SJCRH30 (cell line): ENCODE data around the gene VPS13D. TPM values are rescaled to one million over a fixed set of nuclear protein-coding genes. Genes with fewer than 3 reads are reported as not detected.

ENCODE experiments used
- DNase-seq, 2 experiments: peaks; one replicate each; pipeline ENCODE4 v3.0.0-alpha.2; 2015 to 2020
- H3K27ac ChIP-seq: fragments of 250-450 bp; sonication (Bioruptor Pico); 2 replicates; pipeline ENCODE4 v1.5.1; 2020; ENCODE audit warnings: mild to moderate bottlenecking, moderate library complexity
- H3K27me3 ChIP-seq: fragments of 250-450 bp; sonication (Bioruptor Pico); 2 replicates; pipeline ENCODE4 v1.5.1; 2020; ENCODE audit warnings: mild to moderate bottlenecking, moderate library complexity
- H3K36me3 ChIP-seq: fragments of 250-450 bp; sonication (Bioruptor Pico); 2 replicates; pipeline ENCODE4 v1.5.1; 2020; ENCODE audit warnings: mild to moderate bottlenecking, moderate library complexity
- H3K4me1 ChIP-seq: fragments of 250-450 bp; sonication (Bioruptor Pico); 2 replicates; pipeline ENCODE4 v1.5.1; 2020; ENCODE audit warnings: mild to moderate bottlenecking, moderate library complexity
- H3K4me3 ChIP-seq: fragments of 250-450 bp; sonication (Bioruptor Pico); 2 replicates; pipeline ENCODE4 v1.5.1; 2020; ENCODE audit warnings: mild to moderate bottlenecking, moderate library complexity
- H3K9me3 ChIP-seq: fragments of 250-450 bp; sonication (Bioruptor Pico); replicated peaks from 2 replicates; pipeline ENCODE4 v1.5.1; 2020; ENCODE audit warnings: mild to moderate bottlenecking, moderate library complexity
- total RNA-seq: library from RNA; depleted of rRNA; stranded (reverse); fragments of >200 nt; shearing (Covaris generic); gene quantifications from 2 replicates; pipeline ENCODE4 v1.2.3, GENCODE V29; 2014

The VPS13D gene
- total RNA-seq, 1 experiment from 2014 or later, result 33.1 TPM

GRCh38 chr1:12495725-12496124 lies 265.9 kb downstream of the VPS13D start:
- H3K4me1 ChIP-seq, result peaks cover 17% of the 10 kb centered on the region
- no peaks in the 10 kb centered on the region for H3K27me3 ChIP-seq
- peaks cover 5% of the 10 kb centered on the region for H3K36me3 ChIP-seq
- DNase-seq, result no peak
- no peak overlapping the region for H3K27ac ChIP-seq
- peaks cover 6% of the 10 kb centered on the region; the same call in 1 of the 2 replicates for H3K9me3 ChIP-seq
- H3K4me3 ChIP-seq, result no peak overlapping the region

DNA sequence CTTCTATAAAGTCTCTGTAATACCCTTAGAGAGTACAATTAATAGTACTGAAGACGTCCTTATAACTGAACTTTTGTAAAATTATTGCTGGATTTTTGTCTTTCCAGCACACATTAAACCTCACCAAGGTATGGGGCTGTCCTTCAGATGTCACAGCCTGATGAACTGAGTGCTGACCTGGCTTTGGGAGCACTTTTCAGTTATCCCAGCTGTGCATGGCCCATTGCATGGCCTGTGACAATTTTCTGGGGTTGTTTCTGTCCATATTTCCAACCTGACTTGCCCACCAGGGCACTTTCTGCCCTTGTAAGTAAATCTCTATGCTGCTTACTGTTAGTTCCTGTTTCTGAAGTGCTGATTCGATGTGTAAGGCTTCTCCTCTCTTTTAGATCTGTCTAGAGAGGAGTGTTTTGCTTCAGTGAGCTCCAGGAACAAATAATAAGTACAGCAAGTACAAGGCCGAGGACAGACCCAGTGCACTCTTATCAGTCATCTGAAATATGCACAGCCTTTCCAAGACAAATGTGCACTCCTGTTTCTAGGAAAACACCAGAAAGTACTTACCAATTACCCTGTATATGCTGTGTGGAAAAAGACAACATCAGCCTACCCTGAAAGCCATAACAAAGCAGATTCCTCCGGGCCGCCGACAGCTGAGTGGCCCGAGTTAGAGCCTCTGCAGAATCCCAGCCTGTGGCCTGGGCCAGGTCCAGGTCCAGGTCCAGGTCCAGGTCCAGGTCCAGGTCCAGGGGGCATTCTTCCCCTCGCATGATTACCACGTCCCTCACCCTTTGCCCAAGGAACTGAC lies 266.5 kb downstream of the VPS13D start:
- H3K27ac ChIP-seq, result no peak overlapping the region
- no peak overlapping the region for H3K4me3 ChIP-seq
- no peaks in the 10 kb centered on the region; the same call in 1 of the 2 replicates for H3K9me3 ChIP-seq
- no peaks in the 10 kb centered on the region for H3K27me3 ChIP-seq
- peaks cover 3% of the 10 kb centered on the region; the same call in 1 of the 2 replicates for H3K36me3 ChIP-seq
- H3K4me1 ChIP-seq, result peaks cover 12% of the 10 kb centered on the region
- DNase-seq, result no peak

- Histone ChIP-seq H3K36me3 (no peaks in the 10 kb centered on the region), H3K4me1 (no peaks in the 10 kb centered on the region), H3K9me3 (no peaks in the 10 kb centered on the region), H3K27me3 (no peaks in the 10 kb centered on the region), H3K27ac (no peak overlapping the region), H3K4me3 (no peak overlapping the region)
- no peak for DNase-seq
Measured at GRCh38 chr1:12499539-12500240, 269.9 kb downstream of the VPS13D start.

DNA sequence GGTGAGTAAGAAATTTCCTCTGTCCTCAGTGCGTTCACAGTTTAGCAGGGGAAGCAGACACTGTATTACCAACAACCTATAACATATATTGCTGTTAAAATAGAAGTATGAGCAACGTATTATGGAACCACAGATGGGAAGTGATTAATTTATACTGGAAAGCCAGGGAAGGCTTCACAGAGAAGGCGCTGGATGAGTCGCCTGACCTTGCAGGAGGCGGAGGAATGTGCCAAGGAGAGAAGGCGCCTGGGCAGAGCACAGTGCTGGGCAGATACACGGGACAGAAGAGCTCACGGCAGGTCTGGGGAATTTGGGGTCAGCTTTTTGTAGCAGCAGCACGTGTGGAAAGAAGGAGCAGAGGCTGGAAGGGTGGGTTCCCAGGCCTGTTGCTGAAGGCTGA lies 271.8 kb downstream of the VPS13D start:
- Histone ChIP-seq H3K4me3 (no peak overlapping the region), H3K4me1 (no peaks in the 10 kb centered on the region), H3K27ac (no peak overlapping the region), H3K27me3 (no peaks in the 10 kb centered on the region), H3K9me3 (no peaks in the 10 kb centered on the region), H3K36me3 (no peaks in the 10 kb centered on the region)
- no peak for DNase-seq

GRCh38 chr1:12502336-12503109 lies 272.7 kb downstream of the VPS13D start:
- H3K27ac ChIP-seq, result no peak overlapping the region
- H3K4me1 ChIP-seq, result no peaks in the 10 kb centered on the region
- H3K36me3 ChIP-seq, result no peaks in the 10 kb centered on the region
- no peak for DNase-seq
- H3K27me3 ChIP-seq, result no peaks in the 10 kb centered on the region
- H3K9me3 ChIP-seq, result no peaks in the 10 kb centered on the region
- H3K4me3 ChIP-seq, result no peak overlapping the region

GRCh38 chr1:12503709-12504108 lies 273.9 kb downstream of the VPS13D start:
- Histone ChIP-seq H3K36me3 (no peaks in the 10 kb centered on the region), H3K4me1 (no peaks in the 10 kb centered on the region), H3K27me3 (no peaks in the 10 kb centered on the region), H3K27ac (no peak overlapping the region), H3K4me3 (no peak overlapping the region), H3K9me3 (no peaks in the 10 kb centered on the region)
- DNase-seq, result no peak

- H3K27me3 ChIP-seq, result no peaks in the 10 kb centered on the region
- H3K4me3 ChIP-seq, result no peak overlapping the region
- DNase-seq, result no peak
- no peaks in the 10 kb centered on the region for H3K36me3 ChIP-seq
- H3K9me3 ChIP-seq, result no peaks in the 10 kb centered on the region
- H3K4me1 ChIP-seq, result no peaks in the 10 kb centered on the region
- H3K27ac ChIP-seq, result no peak overlapping the region
Measured at GRCh38 chr1:12504601-12505000, 274.8 kb downstream of the VPS13D start.

- H3K27ac ChIP-seq, result no peak overlapping the region
- no peaks in the 10 kb centered on the region for H3K27me3 ChIP-seq
- no peaks in the 10 kb centered on the region for H3K4me1 ChIP-seq
- no peaks in the 10 kb centered on the region for H3K9me3 ChIP-seq
- H3K36me3 ChIP-seq, result no peaks in the 10 kb centered on the region
- DNase-seq, result no peak
- no peak overlapping the region for H3K4me3 ChIP-seq
Measured at GRCh38 chr1:12505231-12505630, 275.4 kb downstream of the VPS13D start.

GRCh38 chr1:12505639-12506280 lies 275.9 kb downstream of the VPS13D start:
- H3K27me3 ChIP-seq, result no peaks in the 10 kb centered on the region

GRCh38 chr1:12506281-12507280 lies 276.8 kb downstream of the VPS13D start:
- H3K27me3 ChIP-seq, result no peaks in the 10 kb centered on the region
- no peaks in the 10 kb centered on the region for H3K9me3 ChIP-seq
- no peak overlapping the region for H3K27ac ChIP-seq
- no peaks in the 10 kb centered on the region for H3K4me1 ChIP-seq
- H3K4me3 ChIP-seq, result no peak overlapping the region
- no peak for DNase-seq
- no peaks in the 10 kb centered on the region for H3K36me3 ChIP-seq

More at GRCh38 chr1:12505639-12506280, 275.9 kb downstream of the VPS13D start:
- DNase-seq, result no peak
- Histone ChIP-seq H3K27ac (no peak overlapping the region), H3K9me3 (no peaks in the 10 kb centered on the region), H3K4me3 (no peak overlapping the region), H3K36me3 (no peaks in the 10 kb centered on the region), H3K4me1 (no peaks in the 10 kb centered on the region)

GRCh38 chr1:12507631-12508030 lies 277.8 kb downstream of the VPS13D start:
- Histone ChIP-seq H3K9me3 (no peaks in the 10 kb centered on the region), H3K4me1 (no peaks in the 10 kb centered on the region), H3K4me3 (no peak overlapping the region), H3K27ac (no peak overlapping the region), H3K27me3 (no peaks in the 10 kb centered on the region), H3K36me3 (no peaks in the 10 kb centered on the region)
- DNase-seq, result no peak

DNA sequence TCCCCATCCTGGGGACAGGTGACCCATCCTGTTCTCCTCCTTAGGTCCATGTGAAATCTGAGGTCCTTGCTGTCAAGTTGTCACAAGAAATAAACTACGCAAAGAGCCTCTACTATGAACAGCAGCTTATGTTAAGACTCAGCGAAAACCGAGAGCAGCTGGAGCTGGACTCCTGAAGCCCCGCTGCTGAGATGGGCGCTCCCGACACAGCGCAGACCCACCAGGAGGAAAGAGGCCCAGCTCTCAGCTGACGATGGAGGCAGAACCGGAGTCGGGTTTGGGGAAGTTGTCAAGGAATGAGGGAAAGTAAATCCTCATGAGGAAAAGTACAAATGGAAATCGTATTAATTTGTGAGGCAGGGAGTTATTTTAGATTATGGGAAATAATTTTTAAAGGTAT lies 279.0 kb downstream of the VPS13D start:
- H3K4me1 ChIP-seq, result no peaks in the 10 kb centered on the region
- no peak overlapping the region for H3K4me3 ChIP-seq
- no peak overlapping the region for H3K27ac ChIP-seq
- no peaks in the 10 kb centered on the region for H3K27me3 ChIP-seq
- no peaks in the 10 kb centered on the region for H3K9me3 ChIP-seq
- H3K36me3 ChIP-seq, result no peaks in the 10 kb centered on the region
- no peak for DNase-seq

DNA sequence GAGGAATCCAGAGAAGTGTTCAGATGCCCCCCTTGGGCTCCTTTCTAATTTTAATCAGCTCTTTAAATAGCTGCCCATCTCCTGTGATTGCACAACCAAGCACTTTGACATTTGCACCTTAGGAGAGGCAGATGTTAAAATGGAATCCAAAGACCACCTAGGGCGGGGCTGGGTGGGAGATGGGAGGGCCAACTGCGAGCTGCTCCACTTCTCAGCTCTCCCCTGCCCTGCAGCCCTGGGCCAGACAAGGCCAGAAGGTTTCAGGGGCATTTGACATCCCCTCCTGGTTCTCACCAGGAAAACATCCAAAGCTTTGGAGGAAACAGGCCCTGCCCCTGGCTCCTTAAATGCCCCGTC lies 281.3 kb downstream of the VPS13D start:
- Histone ChIP-seq H3K36me3 (no peaks in the 10 kb centered on the region), H3K4me1 (no peaks in the 10 kb centered on the region), H3K9me3 (no peaks in the 10 kb centered on the region), H3K4me3 (no peak overlapping the region), H3K27ac (no peak overlapping the region), H3K27me3 (no peaks in the 10 kb centered on the region)
- no peak for DNase-seq
